ENCODE results near the gene GAPT.

Gene GAPT

GRCh38 chr5:58462154-58462553, 29.1 kb upstream of the GAPT start:
- no peak for DNase-seq

GRCh38 chr5:58462623-58463230, 28.5 kb upstream of the GAPT start:
- DNase-seq = no peak

GRCh38 chr5:58466939-58467338, 24.3 kb upstream of the GAPT start:
- no peak for DNase-seq

- DNase-seq = no peak
Measured at GRCh38 chr5:58469896-58470295, 21.3 kb upstream of the GAPT start.

- DNase-seq = no peak
Measured at GRCh38 chr5:58475404-58475803, 15.8 kb upstream of the GAPT start.

- DNase-seq = no peak
Measured at GRCh38 chr5:58477760-58478376, 13.4 kb upstream of the GAPT start.

GRCh38 chr5:58481066-58481676, 10.1 kb upstream of the GAPT start:
- DNase-seq = no peak

- DNase-seq = no peak
Measured at GRCh38 chr5:58481828-58482227, 9.4 kb upstream of the GAPT start.

- no peak for DNase-seq
Measured at GRCh38 chr5:58482536-58482935, 8.7 kb upstream of the GAPT start.

- DNase-seq = no peak
Measured at GRCh38 chr5:58484505-58484904, 6.7 kb upstream of the GAPT start.

- no peak for DNase-seq
Measured at GRCh38 chr5:58486290-58486689, 4.9 kb upstream of the GAPT start.

- no peak for DNase-seq
Measured at GRCh38 chr5:58490402-58491050, 709 bp upstream of the GAPT start.

GRCh38 chr5:58493141-58493540, 1.9 kb downstream of the GAPT start:
- no peak for DNase-seq

GRCh38 chr5:58496488-58496887, 5.3 kb downstream of the GAPT start:
- no peak for DNase-seq

GRCh38 chr5:58497386-58497785, 6.2 kb downstream of the GAPT start:
- DNase-seq = no peak

GRCh38 chr5:58497921-58498320, 6.7 kb downstream of the GAPT start:
- no peak for DNase-seq

GRCh38 chr5:58498340-58498942, 7.2 kb downstream of the GAPT start:
- DNase-seq = no peak

GRCh38 chr5:58499231-58499630, 8.0 kb downstream of the GAPT start:
- DNase-seq = no peak

- DNase-seq = no peak
Measured at GRCh38 chr5:58499941-58500340, 8.7 kb downstream of the GAPT start.

- no peak for DNase-seq
Measured at GRCh38 chr5:58501778-58502417, 10.7 kb downstream of the GAPT start.

- no peak for DNase-seq
Measured at GRCh38 chr5:58503390-58504046, 12.3 kb downstream of the GAPT start.

- no peak for DNase-seq
Measured at GRCh38 chr5:58504766-58505165, 13.5 kb downstream of the GAPT start.

GRCh38 chr5:58505502-58505901, 14.3 kb downstream of the GAPT start:
- DNase-seq = no peak

All from NCI-H2107 (cell line).